Stimulated activated CD8-positive, alpha-beta memory T cell treated with anti-CD3 and anti-CD28 coated beads, Interleukin-4, amount 100 ng/mL, for 4 hours (primary cell): ENCODE measurements around the gene TPSB2.
"Not testable (repeated sequence)": the region's sequence is repeated elsewhere in the genome, so short reads cannot be mapped to it uniquely, and the experiment has no call there.

Source experiments
- DNase-seq, 2 donors: peaks; one replicate each; pipeline ENCODE4 v3.0.0-alpha.2; 2020; ENCODE audit warnings: low read depth in 2 of 2, low spot score in 1 of 2

Gene TPSB2

DNA sequence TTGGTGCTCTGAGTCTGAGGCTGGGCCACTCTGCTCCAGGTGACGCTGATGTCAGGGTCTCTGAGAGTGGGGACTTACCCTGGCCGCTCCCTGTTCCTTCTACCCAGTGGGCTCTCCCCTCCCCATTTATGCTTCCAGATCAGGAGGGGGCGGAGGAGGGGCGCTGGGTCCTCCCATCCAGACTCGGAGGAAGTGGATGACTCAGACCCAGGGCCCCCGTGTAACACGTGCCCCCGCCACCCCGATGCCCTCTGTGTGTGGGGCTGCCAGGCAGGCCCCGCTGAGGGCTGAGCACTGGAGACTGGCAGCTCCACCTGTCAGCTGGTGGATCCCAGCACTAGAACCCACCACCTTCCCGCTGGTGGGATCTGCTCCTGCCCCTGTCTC, at the start of gene TPSB2:
TSS of gene TPSB2 (minus strand) at position 101 of the 387 bp plus-strand sequence. CDS start 233 bp downstream, outside the sequence.
- not testable (repeated sequence) for DNase-seq

- no peak for DNase-seq
Observed at GRCh38 chr16:1279081-1279944, 49.3 kb upstream of the TPSB2 start.

GRCh38 chr16:1278477-1278876, 48.5 kb upstream of the TPSB2 start:
- no peak for DNase-seq

DNA sequence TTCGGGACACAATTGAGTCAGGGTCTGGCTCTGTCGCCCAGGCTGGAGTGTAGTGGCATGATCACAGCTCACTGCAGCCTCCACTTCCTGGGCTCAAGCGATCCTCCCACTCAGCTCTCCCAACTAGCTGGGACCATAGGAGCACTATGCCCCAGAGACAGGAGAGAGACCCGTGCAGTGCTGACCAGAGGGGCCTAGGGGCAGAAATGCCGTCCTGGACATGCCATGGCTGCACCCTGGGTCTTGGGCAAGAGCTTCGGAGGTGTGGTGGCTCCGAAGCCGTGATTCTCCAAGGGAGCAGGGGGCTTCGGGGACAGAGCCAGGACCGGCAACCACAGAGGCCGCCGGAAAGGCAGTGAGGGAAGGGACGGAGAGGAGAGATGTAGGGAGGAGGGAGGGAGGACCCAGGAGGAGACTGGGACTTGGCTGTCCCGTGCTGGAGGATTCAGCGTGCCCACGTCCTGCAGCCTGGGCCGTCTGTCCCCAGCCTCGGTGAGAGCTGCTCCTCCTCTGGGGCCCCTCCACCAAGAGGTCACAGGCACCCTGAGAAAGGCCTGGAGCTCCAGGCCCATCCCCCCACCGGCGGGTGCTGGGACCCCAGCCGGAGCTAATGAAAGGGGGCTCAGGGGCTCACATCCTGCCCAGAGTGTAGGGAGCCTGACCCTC, 47.8 kb upstream of the TPSB2 start:
- no peak for DNase-seq

- DNase-seq = no peak
Observed at GRCh38 chr16:1277151-1277598, 47.2 kb upstream of the TPSB2 start.

DNA sequence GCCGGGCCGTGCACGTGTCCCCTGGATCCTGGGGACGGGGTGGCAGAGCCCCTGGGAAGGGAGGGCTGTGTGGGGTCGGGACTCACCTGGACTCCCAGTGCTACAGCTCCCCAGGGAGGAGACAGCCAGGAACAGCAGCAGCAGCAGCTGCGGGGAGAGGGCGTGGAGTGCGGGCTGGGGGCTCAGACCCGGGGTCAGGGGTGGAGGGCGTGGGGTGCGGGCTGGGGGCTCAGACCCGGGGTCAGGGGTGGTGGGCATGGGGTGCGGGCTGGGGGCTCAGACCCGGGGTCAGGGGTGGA, 46.5 kb upstream of the TPSB2 start:
- no peak for DNase-seq

DNA sequence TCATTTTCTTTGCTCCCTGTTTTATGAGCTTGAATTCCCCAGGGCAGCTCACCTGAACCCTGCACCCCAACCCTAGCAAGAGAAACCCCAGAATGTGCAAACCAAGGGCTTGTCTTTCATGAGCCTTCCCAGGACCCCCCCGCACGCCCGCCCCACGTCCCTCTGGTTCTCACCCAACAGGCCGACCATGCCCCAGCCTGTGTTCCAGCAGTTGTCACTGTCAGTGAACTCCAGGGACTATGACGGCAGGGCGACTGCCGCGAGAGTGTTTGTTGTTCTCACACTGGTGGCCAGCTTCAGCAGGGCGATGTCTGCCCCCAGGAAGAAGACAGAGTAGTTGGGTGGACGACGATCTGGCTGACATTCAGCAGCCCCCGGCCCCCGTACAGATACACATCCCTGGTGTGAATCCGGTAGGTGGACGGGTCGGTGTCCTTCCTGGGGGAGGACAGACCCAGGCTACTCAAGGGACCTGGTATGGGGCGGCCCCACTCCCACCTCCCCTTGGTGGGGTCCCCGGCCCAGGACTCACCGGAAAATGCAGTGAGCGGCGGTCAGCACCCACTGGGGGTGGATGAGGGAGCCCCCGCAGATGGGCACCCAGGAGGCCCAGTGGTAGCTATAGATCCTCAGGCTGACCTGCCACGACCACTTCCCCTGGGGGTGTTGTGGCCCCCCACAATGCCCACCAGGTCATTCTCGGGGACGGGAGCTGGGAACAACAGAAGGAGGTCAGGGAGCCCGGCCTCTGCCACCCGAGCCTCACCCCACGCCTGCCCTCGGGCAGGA, 46.0 kb upstream of the TPSB2 start:
- no peak for DNase-seq

- DNase-seq = no peak
Observed at GRCh38 chr16:1274767-1275166, 44.8 kb upstream of the TPSB2 start.

- no peak for DNase-seq
Observed at GRCh38 chr16:1273816-1274215, 43.8 kb upstream of the TPSB2 start.

DNA sequence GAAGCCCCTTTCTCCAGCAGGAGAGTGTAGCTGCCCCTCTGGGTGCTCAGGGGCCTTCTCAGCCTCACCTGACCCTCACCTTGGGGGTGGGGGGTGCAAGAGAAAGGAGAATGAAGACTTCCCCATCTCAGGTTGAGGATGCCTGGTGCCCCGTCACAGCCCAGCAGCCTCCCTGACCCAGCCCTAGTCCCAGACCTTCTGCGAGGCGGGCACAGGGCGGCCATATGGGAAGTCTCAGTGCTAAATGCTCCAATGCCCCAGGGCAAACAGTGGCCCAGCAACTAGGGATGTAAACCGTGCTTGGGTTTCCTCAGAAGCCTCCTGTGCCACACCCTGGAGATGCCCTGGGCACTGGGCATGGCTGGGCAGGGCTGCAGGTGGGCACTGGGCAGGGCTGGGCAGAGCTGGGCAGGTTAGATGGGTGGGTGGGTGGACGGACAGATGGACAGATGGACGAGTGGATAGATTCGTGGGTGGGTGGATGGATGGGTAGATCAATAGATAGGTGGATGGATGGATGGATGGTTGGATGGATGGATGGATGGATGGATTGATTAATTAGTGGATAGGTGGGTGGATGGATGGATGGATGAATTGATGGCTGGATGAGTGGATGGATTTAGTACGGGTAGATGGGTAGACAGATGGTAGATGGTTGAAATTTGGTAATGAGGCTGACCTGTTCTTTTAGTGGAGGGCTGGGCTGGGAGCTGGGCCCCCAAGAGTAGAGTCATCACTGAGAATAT, 42.6 kb upstream of the TPSB2 start:
- no peak for DNase-seq

- DNase-seq = not testable (repeated sequence)
Observed at GRCh38 chr16:1271724-1272413, 41.9 kb upstream of the TPSB2 start.

- DNase-seq = no peak
Observed at GRCh38 chr16:1271380-1271723, 41.4 kb upstream of the TPSB2 start.

GRCh38 chr16:1269418-1269817, 39.4 kb upstream of the TPSB2 start:
- not testable (repeated sequence) for DNase-seq

DNA sequence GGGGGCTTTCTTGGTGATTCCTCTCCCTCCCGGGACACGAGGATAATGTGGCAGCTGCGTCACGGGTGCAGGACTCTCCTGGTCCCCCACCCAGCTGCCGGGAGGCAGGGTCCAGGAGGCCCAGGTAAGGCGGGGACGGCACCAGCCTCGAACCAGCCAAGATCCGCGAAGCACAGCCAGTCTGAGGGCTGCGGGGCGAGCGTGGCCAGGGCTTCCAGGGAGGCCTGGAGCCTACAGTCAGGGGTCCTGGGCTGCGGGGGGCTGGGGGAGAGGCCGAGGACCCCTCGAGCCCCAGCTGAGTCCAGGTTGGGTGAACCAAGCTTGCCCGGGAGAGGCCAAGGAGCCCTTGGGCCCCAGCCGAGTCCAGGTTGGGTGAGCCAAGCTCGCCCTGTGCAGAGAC, 35.8 kb upstream of the TPSB2 start:
- no peak for DNase-seq

DNA sequence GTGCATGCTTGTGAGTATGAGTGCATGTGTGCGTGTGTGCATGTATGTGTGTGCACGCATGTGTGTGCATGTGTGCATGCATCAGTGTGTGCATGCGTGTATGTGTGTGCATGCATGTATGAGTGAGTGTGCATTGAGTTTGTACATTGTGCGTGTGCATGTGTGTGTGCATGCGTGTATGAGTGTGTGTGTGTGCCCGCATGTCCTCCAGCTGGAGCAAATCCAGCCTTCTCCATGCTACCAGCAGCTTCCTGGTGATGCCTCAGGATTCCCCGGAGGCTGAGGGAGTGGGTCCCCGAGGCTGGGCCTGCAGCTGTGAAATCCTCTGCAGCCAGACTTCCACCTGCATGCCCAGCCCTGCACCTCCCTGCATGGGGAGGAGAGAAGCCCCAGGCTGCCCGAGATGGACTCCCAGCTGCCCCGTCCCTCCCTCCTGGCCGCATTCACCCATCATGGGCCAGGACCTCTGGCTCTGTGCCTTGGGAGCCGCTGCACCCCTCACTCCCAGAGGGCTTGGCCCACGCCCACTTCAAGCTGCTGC, 35.2 kb upstream of the TPSB2 start:
- DNase-seq = no peak

DNA sequence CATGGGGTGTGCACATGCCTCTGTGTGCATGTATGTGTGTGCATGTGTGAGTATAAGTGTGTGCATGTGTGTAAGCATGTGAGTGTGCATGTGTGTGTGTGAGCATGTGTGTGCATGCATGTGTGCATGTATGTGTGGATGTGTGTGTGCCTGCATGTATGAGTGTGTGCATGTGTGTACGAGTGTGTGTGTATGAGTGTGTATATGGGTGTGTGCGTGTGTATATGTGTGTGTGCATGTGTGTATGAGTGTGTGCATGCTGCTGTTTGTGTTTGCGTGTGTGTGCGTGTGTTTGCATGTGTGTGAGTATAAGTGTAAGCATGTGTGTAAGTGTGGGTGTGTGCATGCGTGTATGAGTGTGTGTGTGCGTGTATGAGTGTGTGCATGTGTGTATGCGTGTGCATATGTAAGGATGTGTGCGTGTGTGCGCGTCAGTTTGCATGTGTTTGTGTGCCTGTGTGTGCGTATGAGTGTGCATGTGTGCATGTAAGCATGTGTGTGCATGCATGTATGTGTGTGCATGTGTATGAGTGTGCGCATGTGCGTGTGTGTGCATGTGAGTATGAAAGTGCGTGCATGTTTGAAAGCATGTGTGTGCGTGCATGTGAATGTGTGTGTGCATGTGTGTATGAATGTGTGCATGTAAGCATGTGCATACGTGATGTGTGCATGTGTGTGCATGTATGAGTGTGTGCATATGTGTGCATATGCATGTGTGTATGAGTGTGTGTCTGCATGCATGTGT, 34.5 kb upstream of the TPSB2 start:
- DNase-seq = no peak

DNA sequence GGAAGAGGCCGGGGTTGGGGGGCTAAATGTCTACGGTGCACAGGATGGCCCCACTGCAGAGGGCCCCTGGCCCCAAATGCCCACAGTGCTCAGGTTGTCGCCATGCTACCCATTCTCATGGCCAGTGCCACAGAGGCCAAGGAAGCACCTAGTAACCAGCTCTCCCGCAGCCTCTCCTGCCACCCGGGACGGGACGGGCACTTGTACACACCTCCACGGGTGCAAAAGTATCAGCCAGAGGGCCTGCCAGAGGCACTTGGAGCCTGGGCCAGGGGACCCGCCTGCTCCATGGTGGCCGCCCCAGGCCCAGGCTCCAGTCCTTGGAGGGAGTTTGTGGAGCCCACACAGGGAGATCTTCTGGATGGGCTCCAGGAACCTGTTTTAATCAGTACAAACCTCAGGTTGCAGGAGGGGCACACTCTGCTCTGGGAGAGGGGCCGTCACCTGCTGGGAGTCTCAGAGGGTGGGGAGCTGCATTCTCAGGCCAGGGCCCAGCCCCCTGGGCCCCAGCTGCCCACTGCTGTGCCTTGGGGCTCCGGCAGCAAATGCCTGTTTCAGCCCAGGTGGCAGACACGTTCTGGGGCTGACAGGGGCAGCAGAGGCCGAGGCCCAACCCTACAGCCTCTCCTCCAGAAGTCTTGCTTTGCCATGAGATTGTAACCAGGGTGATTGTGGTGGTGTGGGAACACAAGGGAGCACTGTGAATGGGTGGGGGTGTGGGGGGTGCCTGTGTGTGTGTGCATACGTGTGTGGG, 33.8 kb upstream of the TPSB2 start:
- DNase-seq = no peak

DNA sequence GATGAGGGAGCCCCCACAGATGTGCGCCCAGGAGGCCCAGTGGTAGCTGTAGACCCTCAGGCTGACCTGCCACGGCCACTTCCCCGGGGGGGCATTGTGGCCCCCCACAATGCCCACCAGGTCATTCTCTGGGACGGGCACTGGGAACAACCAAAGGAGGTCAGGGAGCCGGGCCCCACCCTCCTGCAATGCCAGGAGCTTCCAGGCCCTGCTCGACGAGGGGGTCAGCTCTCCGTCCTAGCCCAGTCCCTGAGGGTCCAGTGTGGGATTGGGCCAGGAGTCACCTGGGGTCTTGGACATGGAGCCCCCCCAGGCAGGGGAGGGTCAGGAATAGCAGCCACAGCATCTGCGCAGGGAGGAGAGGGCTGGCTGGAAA, 32.9 kb upstream of the TPSB2 start:
- no peak for DNase-seq

GRCh38 chr16:1262210-1262845, 32.3 kb upstream of the TPSB2 start:
- DNase-seq = no peak
